NCI-H2107 (cell line): ENCODE results near the gene PCGF3.
"Not testable (repeated sequence)": the region's sequence is repeated elsewhere in the genome, so short reads cannot be mapped to it uniquely, and the experiment has no call there.

Experiments
- DNase-seq: peaks from one replicate; lab custom pipeline; 2025; lab: John Stamatoyannopoulos, UW

The PCGF3 gene

GRCh38 chr4:704198-704891 is 1.3 kb upstream of the PCGF3 start:
- DNase-seq, result no peak

DNA sequence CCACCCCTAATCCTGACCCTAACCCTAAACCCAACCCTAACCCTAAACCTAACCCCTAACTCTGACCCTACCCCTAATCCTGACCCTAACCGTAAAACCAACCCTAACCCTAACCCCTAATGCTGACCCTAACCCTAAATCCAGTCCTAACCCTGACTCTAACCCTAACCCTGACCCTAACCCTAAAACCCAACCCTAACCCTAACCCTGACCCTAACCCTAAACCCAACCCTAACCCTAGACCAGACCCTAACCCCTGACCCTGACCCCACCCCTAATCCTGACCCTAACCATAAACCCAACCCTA is 708 bp upstream of the PCGF3 start:
- no peak for DNase-seq

- not testable (repeated sequence) for DNase-seq
These were observed 526 bp downstream of the PCGF3 start for GRCh38 chr4:706083-706633.

- no peak for DNase-seq
These were observed 1.4 kb downstream of the PCGF3 start for GRCh38 chr4:706834-707598.

DNA sequence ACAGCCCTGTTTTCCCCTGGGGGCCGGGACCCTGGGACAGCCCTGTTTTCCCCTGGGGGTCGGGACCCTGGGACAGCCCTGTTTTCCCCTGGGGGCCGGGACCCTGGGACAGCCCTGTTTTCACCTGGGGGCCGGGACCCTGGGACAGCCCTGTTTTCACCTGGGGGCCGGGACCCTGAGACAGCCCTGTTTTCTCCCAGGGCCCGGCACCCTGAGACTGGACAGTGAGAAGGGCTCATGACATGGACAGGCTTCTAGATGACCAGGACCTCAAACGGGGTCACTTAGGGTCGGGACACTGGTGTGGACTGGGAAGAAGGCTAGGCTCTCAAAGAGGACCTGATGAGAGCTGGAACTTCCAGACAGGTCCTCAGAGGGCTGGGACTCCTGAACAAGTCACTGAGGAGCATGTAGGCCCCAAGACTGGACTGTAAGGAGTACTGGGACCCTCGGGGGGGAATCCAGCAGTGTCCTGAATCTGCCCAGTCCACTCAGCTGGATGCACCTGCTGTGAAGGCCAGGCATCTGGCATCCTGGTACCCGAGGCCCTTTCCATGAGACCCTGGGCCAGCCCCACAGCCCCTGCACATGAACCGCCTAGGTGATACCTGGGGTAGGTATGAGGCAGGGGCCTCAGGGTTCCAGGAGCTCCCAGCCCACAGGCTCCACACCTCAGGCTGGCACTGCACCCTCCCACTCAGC is 2.4 kb downstream of the PCGF3 start:
- no peak for DNase-seq

DNA sequence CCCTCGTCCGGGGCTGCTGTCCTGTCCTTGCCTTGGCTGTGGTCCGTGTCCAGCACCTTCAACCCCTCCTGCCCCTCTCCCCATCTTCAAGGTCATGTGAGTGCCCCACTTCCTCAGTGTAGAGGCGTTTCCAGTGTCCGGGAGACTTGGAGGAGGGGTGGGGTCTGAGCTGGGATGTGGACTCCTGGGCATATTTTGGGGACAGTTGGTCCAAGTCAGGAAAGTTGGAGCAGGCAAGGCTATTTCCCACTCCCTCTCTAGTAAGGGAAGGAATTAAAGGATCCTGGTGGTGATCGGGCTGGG is 3.0 kb downstream of the PCGF3 start:
- no peak for DNase-seq

- no peak for DNase-seq
These were observed 3.7 kb downstream of the PCGF3 start for GRCh38 chr4:709348-709747.

GRCh38 chr4:710116-710515 is 4.5 kb downstream of the PCGF3 start:
- DNase-seq, result no peak

GRCh38 chr4:710916-711315 is 5.3 kb downstream of the PCGF3 start:
- DNase-seq, result no peak

DNA sequence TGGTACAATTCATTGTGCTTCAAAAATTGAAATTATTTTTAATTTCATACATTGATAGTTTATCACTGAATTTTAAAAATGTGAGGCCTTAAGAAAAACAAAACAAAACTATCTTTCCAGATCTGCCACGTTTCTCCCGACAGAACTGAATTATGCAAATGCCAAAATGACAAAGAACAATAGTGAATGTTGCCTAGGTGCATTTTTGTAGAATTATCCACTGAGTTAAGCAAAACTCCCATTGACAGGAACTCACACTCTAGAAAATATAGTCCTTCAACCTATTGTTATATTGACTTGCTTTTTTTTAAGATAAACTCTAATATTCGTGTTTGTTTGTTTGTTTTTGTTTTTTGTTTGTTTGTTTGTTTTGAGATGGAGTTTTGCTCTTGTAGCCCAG is 6.5 kb downstream of the PCGF3 start:
- DNase-seq, result no peak

DNA sequence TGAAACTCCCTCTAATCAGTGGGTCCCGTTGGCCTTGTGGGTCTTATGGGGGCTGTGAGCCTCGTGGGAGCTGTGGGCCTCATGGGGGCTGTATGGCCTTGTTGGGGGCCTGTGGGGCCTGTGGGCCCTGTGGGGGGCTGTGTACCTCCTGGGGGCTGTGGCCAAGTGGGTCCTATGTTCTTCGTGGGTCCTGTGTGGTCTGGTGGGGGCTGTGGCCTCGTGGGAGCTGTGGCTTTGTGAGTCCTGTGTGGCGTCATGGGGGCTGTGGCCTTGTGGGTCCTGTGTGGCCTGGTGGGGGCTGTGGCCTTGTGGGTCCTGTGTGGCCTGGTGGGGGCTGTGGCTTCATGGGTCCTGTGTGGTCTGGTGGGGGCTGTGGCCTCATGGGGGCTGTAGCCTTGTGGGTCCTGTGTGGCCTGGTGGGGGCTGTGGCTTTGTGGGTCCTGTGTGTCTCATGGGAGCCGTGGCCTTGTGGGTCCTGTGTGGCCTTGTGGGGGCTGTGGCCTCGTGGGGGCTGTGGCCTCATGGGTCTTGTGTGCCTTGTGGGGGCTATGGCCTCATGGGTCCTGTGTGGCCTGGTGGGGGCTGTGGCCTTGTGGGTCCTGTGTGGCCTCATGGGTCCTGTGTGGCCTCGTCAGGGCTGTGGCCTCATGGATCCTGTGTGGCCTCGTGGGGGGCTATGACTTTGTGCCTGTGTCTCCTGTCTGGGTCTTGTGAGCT is 7.4 kb downstream of the PCGF3 start:
- DNase-seq, result no peak

GRCh38 chr4:714087-714486 is 8.5 kb downstream of the PCGF3 start:
- DNase-seq, result no peak

DNA sequence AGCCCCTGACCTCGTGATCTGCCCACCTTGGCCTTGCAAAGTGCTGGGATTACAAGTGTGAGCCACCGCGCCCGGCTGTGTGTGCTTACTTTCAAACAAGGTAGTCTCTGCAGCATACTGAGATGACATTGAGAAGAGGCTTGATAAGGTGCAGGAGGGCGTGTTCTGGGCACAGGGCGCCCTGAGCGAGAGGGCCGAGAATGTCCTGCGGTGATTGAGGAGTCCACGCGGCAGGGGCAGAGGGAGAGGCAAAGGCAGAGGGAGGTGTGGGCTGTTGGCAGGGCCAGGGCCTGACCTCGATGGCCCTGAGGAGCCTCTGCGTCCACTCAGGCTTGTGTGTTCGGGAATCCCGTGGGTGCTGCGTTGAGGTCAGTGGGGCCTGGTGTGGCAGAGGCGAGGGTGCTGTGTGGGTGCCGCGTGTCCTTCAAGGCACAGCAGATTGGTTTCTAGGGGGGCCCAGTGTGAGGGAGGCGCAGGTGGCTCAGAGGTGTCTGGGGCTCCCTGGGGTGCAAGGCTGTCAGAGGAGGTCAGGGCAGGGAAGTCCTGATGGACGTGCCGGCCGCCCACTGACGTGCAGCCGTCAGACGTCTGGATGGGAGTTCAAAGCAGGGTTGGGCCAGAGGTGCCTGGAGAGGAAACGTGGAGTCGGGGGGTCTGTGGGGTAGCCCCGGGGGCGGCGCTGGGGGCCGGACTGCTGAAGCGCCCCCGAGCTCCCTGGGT is 12.1 kb downstream of the PCGF3 start:
- no peak for DNase-seq

DNA sequence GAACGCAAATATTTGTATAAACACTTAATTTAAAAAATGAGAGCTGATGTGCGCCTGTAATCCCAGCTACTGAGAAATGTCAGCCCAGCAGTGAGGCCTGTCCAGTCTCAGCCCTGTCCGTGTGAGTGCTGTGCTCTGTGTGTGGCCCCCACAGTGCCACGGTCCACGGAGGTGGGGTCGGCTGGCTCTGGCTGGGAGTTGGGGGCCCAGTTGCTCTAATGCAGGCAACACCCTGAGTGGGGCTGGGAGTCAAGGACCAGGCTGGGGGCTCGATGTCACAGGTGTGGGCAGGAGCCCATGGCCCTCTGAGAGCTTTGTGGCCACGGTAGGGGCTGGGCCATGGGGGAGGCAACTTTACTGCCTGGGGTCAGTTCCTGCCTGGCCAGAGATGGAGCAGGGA is 12.8 kb downstream of the PCGF3 start:
- DNase-seq, result no peak

- no peak for DNase-seq
These were observed 14.7 kb downstream of the PCGF3 start for GRCh38 chr4:720111-720860.

DNA sequence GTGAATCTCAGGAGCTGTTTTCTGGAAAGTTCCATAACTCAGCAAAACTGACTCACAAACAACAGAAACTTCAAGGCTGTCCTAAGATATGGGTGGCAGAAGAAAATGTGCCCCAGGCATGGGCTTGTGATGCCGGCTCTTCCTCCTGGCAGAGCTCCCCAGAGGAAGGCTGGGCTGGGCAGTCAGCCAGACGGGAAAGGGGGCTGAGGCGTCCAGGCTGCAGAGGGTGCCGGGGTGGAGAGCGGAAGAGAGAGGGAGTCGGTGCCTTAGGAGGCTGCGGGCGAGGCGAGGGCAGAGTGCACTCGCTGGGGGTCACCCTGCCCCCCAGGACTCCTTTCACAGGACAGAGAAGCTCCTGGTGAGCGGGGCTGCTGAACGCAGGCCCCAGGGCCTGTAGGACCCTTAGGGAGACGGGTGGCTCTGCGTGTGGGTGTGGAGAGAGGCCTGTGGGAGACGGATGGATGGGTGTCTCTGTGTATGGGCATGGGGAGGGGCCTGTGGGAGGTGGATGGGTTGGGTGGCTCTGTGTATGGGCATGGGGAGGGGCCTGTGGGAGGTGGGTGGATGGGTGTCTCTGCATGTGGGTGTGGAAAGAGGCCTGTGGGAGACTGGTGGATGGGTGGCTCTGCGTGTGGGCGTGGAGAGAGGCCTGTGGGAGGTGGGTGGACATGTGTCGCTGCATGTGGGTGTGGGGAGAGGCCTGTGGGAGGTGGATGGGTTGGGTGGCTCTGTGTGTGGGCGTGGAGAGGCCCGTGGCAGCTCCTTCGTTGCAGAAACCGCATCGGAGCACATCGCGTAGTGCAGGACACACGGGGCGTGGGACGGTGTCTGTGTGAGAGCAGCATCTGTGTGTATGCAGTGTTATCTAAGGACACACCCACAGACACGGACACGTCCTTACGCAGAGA is 15.9 kb downstream of the PCGF3 start:
- no peak for DNase-seq

DNA sequence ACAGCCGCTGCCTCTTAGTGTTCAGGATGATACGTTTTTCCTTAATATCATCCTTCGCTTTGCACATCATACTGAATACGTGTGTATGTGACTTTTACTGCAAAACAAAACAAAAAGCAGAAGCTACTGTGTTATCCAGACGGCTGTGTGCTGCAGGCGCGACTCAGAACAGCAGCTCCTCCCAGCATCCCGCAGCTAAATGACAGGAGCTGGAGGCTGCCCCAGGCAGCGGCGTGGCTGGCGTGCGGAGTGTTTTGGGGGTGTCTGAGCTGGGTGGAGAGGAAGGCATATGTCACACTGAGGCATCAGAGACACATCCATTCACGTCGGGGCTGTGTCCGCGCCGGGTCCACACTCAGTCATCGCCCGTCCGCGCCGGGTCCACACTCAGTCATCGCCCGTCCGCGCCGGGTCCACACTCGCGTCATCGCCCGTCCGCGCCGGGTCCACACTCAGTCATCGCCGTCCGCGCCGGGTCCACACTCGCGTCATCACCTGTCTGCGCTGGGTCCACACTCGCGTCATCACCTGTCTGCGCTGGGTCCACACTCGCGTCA is 16.6 kb downstream of the PCGF3 start:
- DNase-seq, result no peak

GRCh38 chr4:722851-723360 is 17.3 kb downstream of the PCGF3 start:
- no peak for DNase-seq

DNA sequence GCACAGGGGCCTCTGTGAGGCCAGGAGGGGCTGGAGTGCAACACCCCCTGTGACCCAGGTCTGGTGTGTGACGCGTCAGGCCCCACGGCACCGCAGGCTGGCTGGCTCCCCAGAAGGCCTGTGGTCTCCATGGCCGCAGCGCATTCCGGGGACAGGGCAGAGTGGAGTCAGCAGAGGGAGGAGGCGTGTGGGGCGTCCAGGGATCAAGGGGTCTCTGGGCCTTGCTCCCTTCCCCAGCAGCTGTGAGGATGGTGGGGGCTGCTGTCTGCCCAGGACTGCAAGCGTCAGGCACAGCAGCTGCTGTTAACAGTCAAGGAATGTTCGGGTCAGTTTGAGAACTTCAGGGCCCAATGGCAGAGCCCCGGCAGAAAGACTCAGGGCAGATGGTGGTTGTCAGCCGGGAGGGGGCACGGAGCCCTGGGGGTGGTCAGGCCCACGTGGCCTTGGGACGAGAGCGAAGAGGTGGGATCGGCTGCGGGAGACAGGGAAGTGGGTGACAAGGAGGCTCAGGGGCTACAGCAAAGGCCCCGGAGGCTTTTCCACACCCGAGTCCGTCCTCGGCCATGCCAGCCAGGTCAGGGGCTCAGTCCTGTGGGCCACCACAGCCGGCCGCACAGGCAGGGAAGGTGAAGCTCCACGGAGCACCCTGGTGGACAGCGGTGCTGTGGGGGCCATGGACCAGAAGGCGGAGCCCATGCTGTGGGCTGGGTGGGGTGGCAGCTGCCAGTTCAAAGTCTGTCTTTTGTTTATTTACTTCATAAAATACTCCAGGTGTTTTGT is 18.3 kb downstream of the PCGF3 start:
- DNase-seq, result no peak
